Measurements from ENCODE around the gene TTYH1.

The TTYH1 gene

DNA sequence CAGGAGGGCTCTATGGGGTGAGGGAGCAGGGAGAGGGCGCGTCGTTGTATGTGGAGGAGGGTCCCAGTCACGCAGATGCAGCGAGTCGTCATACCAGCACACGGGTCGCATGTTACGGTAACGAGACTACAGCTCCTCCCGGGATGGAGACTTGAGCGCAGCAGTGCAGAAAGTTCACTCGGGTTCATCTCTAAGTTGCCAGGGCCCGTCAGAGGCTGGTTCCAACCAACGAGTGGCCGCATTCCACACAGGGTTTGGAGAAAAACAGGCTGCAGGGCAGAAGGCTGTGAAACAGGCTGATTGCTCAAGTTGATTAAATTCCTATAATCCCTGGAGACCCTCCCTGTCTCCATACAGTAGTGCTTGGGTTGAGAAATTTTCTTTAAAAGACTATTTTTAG lies 21.9 kb upstream of the TTYH1 start:
- DNase-seq: no peak

- DNase-seq: no peak
Measured at GRCh38 chr19:54395685-54396084, 19.6 kb upstream of the TTYH1 start.

DNA sequence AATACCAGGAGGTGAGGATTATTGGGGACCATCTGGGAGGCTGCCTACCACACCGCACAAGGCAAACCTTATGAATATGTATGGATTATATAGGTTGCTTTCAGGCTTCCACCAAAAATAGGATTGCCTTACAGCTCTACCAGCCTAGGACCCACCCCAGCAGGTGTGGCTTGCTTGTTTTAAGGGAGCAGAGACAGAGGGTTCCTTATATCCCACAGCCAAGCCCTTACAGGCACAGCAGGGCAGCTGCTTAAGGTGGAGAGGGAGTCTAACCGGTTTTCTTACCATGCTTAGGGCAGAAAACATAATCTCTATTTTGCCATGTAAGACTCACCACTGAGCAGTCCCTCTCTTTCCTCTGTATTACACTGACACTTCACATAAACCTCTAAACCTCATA lies 16.1 kb upstream of the TTYH1 start:
- DNase-seq: no peak

DNA sequence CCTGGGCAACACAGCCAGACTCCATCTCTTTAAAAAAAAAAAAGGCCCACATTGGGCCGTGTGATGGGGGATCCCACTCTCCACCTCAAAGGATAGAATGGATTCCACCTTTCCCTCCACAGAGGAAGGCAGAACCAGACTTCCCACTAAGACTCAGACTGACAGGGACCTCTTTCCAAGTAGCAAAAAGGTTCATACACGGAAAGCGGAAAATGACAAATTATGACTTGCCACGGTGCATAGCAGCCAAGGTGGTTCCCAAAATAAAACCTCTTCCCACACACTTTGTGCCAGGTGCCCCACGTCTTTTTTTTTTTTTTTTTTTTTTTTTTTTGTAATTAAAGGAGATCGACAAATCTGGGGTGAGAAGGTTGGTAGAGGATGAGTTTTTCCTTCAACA lies 14.4 kb upstream of the TTYH1 start:
- no peak for DNase-seq

DNA sequence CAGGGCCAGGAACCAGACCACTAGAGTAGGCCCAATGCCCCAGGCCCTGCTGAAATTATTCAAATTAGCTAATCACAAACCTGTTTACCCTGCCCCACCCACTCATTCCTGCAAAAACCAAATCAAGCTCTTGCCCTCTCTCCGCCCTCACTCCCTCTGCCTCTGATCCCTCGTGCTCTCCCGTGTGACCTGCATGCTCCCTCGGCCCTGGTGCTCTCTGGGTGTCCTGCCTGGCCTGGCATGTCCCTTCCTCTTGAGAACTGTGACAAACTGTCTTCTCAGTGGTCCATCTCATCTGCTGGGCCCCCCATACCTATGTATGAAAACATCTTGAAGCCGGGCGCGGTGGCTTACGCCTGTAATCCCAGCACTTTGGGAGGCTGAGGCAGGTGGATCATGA lies 12.2 kb upstream of the TTYH1 start:
- DNase-seq: no peak

DNA sequence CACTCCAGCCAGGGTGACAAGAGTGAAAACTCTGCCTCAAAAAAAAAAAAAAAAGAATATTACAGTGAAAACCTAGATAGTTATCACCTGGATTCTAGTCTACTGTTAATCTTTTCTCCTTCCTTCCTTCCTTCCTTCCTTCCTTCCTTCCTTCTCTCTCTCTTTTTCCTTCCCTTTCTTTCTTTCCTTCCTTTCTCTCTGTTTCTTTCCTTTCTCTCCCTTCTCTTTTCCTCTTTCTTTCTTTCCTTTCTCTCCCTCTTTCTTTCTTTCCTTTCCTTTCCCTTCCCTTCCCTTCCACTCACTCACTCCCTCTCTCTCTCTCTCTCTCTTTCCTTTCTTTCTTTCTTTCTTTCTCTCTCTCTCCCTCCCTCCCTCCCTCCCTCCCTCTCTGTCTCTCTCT lies 9.6 kb upstream of the TTYH1 start:
- no peak for DNase-seq

GRCh38 chr19:54407780-54408179 lies 7.5 kb upstream of the TTYH1 start:
- DNase-seq: no peak

DNA sequence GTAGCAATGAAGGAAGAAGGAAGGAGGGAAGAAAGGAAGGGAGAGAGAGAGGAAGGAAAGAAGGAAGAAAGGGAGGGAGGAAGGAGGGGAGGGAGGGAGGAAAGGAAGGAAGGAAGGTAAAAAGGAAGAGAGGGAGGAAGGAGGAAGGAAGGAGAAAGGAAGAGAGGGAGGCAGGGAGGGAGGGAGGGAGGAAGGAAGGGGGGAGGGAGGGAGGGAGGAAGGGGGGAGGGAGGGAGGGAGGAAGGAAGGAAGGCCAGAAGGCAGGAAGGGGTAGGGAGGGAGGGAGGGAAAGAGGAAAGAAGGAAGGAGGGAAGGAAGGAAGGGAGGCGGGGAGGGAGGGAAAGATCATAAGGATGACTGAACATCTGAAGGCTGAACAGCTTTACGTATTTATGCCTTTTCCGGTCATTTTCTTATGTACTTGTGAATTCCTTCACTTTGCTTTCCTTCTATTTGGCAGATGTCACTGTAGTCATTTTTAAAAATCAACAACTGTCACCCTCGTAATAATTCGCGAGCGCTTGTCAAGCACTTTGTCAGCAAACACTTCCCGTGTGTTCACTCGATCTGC lies 6.7 kb upstream of the TTYH1 start:
- DNase-seq: no peak

GRCh38 chr19:54411033-54411432 lies 4.2 kb upstream of the TTYH1 start:
- DNase-seq: no peak

- no peak for DNase-seq
Measured at GRCh38 chr19:54412877-54413276, 2.4 kb upstream of the TTYH1 start.

GRCh38 chr19:54414156-54414555 lies 1.1 kb upstream of the TTYH1 start:
- DNase-seq: no peak

DNA sequence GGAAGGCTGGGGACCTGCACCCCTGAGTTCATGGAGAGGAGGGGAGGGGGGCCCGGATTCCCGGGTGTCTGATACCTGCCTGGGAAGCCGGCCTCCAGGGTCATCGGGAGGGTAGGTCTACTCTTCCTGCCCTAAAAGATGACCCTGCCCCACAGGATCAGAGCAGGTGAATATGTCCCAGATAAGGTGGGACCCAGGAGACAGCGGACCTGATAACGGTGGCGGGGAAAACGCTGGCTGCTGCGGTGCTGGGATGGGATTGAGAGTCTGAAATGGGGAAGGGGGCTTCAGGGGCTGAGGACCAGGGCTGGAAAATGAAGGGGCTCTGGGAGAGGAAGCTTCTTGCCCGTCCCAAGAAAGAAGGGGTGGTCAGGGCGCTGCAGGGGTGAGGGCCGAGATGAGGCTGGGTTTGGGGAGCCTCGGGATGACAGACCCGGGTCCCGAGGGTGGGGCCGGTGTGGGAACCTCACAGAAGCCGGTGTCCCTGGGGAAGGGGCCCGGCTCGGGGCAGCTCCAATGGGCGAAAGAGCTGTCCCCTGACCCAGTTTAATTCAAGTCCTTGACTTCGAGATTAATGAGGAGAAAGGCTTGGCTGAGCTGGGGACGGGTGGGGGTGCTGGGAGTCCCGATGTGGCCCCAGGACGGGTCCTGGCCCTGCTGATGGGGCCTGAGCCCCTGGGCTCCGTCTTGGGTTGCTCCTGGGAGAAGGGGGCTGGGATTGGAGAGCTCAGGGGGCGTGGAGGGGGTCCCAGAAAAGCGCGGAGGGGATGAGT lies 823 bp downstream of the TTYH1 start:
- no peak for DNase-seq

DNA sequence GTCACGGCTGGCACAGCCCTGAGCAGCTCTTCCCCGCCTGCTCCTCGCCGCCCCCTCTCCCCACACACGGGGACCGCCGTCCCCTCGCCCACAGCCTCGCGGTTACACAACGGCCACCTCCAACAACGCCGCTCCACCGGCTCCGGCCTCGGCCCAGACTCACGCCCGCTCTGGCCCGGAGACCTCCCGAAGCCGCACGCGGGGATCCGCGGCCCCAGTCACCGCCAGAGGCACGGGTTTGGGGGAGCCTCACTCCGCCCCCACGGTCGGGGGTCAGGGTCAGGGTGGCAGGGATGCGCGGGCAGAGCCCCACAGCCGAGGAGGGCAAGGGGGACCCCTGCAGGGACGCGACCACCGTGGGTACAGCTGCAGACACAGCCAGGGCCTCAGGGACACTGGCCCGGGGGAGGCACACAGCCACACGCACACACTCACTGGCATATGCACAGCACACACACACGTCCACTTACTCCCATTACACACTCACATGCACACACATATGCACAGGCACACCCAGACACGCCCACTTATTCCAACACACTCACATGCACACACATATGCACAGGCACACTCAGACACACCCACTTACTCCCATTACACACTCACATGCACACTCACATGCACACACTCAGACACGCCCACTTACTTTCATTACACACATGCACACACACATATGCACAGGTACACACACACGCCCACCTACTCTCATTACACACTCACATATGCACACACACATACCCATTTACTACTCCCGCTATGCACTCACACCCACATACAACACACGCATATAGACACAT lies 1.6 kb downstream of the TTYH1 start:
- DNase-seq: no peak

GRCh38 chr19:54418030-54418929 lies 3.0 kb downstream of the TTYH1 start:
- DNase-seq: no peak

DNA sequence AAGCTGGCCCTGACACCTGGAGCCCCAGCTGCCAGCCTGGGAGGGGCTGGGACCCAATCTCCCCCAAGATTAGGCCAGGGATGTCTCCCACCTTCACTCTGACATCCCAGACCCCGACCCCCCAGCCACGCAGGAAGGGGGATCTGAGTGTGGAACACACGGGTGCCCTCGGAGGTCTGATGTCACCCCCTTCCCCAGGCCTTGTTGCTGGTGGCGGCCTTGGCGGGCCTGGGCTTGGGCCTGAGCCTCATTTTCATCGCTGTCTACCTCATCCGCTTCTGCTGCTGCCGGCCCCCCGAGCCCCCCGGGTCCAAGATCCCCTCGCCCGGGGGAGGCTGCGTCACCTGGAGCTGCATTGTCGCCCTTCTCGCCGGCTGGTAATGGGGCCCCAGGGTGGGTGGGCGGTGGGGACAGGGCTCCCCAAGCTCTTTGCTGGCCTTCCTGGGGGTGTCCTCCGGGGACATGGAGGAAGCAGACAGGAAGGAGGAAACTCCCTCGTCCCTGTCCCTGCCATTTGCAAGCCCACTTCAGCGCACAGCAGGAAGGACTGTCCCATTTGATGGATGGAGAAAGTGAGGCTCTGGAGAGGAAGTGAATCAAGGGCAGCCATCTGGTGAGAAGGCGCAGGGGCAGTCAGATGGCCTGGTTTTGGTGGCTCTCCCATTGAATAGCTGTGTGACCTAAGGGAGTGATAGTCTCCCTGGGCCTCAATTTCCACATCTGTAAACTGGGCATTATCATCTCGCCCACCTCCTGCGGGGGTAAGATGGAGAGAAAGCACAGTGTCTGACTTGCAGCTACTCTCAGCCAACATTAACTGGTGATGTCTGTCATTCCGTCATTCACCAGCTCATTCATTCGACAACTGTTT lies 3.9 kb downstream of the TTYH1 start:
- no peak for DNase-seq

DNA sequence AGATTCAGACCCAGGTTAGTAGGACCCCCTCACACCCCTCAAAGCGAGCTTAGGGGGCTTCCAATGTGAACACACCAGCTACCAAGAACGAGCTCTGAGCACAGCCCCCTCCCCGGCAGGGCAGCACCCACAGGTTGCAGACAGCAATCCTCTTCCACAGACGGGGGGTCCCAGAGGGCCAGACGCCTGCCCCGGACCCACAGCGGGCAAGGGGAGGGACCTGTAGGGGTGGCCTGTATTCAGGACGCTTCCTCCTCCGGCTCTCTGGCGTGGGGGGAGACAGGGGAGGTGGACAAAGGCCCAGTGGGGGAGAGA lies 4.8 kb downstream of the TTYH1 start:
- DNase-seq: no peak

DNA sequence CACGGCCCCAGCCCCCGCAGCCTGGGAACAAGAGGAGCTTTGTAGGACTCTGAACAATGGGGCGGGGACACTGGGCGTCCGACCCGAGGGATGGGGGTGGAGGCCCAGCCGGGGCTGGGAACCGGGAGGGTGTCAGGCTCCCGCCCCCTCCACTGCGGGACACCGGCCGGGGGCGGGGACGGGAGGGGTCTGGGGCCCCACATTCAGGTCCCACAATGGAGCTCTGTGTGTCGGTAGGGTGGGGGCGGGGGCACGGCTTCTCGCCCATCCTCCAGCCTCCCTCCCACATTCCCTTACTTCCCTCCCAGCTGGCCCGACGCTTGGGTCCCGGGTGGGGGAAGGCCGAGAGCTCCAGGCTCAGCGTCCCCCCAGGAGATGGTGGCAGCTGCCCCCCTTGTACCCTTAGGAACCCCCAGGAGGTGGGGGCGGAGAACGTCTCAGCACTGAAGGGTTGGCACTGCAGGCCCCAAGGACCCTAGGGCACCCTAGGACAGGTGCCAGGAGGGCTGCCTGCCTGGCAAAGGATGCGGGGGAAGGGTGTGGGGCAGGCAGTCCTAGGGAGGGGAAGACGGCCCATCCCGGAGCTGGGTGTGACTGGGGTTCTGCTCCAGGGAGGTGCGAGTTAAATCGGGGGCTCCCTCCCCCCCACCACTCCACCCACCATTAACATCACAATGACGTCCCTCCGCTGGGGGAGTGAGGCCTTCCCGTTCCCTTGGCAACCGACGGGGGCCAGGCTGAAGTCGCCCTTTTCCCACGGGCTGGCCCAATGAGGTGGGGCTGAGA lies 5.3 kb downstream of the TTYH1 start:
- DNase-seq: no peak

DNA sequence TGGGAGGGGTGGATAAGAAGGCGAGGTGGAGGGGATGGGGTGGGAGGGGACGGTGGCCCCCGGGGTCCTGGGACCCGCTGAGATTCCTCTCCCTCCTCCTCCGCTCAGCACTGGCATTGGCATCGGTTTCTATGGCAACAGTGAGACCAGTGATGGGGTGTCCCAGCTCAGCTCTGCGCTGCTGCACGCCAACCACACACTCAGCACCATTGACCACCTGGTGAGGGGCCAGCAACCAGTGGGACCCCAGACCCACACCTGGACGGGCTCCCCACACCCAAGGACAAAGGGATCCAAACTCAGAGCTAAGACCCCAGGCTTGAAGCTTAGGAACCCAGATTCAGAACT lies 5.9 kb downstream of the TTYH1 start:
- DNase-seq: no peak

GRCh38 chr19:54421521-54421920 lies 6.3 kb downstream of the TTYH1 start:
- no peak for DNase-seq

DNA sequence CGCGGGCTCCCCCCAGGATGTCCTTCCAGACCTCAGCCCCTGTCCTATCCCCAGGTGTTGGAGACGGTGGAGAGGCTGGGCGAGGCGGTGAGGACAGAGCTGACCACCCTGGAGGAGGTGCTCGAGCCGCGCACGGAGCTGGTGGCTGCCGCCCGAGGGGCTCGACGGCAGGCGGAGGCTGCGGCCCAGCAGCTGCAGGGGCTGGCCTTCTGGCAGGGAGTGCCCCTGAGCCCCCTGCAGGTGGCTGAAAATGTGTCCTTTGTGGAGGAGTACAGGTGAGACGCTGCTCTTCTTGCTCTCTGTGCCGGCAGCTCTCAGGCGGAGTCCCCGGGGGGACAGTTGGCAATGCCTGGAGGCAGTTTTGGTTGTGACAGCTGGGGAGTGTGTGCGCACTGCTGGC lies 6.9 kb downstream of the TTYH1 start:
- no peak for DNase-seq

DNA sequence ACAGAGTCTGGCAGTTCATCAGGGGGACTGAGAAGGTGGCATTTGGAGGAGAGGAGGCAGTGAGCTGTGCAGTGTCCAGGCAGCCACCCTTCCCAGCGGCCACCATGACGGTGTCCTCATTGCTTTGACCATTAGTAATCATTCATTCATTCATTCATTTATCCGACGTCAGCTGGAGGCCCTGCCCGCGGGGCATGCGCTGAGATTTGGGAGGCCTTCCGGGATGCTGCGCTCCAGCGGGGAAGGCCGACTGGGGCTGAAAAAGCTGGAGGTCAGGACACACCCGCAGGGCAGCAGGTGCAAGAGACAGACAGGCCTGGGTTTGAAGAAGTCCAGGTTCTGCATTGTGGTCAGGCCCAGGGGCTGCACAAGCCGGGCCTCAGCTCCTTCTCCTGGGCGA lies 8.9 kb downstream of the TTYH1 start:
- DNase-seq: no peak
